ENCODE measurements around the gene NKAPL. TPM values are rescaled to one million over a fixed set of nuclear protein-coding genes. Genes with fewer than 3 reads are reported as not detected.

NKAPL gene
- total RNA-seq, 1 donor from 2014 or later, result 1.9 TPM

GRCh38 chr6:28245206-28245941 is 13.7 kb upstream of the NKAPL start:
- DNase-seq (ENCODE audit: low spot score), result no peak

GRCh38 chr6:28248916-28249315 is 10.2 kb upstream of the NKAPL start:
- no peak for DNase-seq (ENCODE audit: low spot score)

GRCh38 chr6:28250747-28251146 is 8.3 kb upstream of the NKAPL start:
- no peak for DNase-seq (ENCODE audit: low spot score)

DNA sequence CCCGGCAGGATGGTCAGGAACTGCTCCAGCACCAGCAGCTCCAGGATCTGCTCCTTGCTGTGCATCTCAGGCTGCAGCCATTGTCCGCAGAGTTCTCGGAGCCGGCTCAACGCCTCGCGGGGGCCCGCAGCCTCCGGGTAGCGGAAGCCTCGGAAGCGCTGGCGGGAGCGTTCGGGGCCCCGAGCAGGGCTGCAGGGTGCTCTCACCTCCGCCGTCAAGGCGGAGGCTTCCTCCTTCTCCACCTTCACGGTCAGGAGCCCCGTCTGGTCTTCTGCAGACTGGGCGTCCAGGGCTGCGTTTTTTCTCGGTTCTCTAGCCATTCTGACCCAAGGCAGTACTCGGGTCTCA is 7.5 kb upstream of the NKAPL start:
- no peak for DNase-seq (ENCODE audit: low spot score)

DNA sequence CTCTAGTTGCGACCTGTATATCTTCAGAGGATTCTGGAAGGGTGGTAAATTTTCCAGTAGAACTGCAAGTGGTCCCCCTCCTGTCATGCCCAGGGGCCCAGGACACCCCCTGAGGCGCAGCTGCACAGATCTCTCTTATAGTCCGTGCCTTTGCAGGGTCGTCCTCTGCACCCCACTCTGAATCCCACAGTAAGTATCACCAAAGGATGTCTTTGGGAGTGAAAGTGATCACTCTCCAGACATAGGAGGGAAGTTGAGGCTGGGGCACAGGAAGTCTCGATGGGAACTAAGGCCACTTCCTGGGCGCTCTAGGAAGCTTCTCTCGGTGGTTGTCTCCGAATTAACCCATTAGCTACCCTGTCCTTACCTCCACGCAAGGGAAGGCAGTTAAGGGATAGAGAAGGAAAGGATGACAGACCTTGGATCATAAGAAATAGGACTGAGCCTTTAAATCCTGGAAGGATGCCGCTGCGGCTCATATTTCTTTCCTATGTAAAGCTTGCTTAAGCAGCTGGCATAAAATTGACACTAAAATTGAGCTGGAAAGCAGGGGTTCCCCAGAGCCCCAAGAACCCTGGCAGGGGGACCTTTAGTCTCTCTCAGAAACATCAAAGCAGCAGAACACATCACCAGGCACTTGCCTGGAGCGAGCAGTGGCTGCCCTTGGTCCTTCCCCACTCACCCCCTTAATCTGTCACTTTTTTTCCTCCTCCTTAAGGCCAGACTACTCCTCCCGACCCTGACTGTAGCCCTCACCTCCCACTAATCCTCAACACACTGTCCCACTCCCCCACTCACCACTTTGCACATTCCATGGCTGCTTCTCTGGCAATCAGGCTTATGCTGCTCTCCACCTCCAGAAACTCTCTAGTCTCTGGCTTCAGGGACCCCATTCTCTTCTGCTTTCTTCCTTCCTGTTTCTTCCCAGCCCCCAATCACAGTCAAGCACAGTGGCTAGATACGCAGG is 6.8 kb upstream of the NKAPL start, which contains the start of gene ZKSCAN4:
Gene ZKSCAN4 (minus strand): TSS at position 261 of the 967 bp plus-strand sequence. CDS start 289 bp downstream, outside the sequence.
- peak; percentile 92 for DNase-seq (ENCODE audit: low spot score)

GRCh38 chr6:28254121-28254519 is 5.0 kb upstream of the NKAPL start:
- DNase-seq (ENCODE audit: low spot score), result no peak

- no peak for DNase-seq (ENCODE audit: low spot score)
Observed at GRCh38 chr6:28257042-28257441, 2.1 kb upstream of the NKAPL start.

GRCh38 chr6:28263922-28264321 is 4.8 kb downstream of the NKAPL start:
- peak; percentile 47 for DNase-seq (ENCODE audit: low spot score)

DNA sequence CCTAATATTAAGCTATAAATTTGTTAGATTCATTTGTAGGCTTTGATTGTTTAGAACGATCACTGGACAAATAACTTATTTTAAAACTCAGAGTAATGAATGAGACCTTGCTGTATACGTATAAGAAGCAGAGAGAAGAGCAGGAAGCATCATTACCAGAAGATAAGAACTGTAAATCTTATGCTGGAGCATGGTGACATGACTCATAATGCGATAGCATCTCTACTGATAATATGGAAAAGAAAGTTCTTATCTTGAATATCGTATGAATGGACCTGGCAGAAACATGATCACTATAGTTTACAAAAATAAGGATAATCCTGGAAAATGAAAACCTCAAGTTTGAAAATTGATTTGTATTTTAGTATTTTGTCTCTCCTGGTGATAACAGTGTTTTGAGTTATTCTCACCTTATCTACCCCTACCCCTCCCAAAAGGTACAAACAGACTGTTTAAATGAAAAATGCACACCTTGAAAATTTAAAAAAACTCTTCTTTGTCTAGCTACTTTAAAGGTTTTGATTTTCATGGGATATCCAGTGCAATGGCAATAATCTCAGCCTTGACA is 5.8 kb downstream of the NKAPL start:
- DNase-seq (ENCODE audit: low spot score), result no peak

DNA sequence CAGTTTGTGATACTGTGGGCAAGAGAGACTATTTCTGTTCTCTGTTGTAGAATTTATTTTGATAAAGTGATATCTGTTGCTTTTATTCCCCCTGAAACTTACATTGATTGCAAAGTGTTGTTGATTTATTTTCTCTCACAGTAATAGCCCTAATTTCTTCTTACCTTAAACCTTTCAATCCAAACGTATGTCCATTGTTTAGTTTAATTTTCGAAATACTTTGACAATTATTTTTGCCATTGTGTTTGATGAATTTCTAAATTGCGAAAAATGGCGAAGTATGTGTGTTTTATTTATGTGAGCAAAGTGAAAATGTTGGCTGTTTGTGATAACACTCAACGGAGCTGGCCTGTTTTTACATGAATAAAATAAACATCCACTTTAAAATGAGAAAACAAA is 7.5 kb downstream of the NKAPL start:
- DNase-seq (ENCODE audit: low spot score), result no peak

- peak; percentile 95 for DNase-seq (ENCODE audit: low spot score)
Observed at GRCh38 chr6:28266962-28267694, 8.0 kb downstream of the NKAPL start, which contains the start of gene ZSCAN26. TSS of gene ZSCAN26 (plus strand) at chr6:28267143. CDS start at chr6:28271920, 4,777 bp downstream.

- DNase-seq (ENCODE audit: low spot score), result no peak
Observed at GRCh38 chr6:28267695-28268059, 8.6 kb downstream of the NKAPL start.

DNA sequence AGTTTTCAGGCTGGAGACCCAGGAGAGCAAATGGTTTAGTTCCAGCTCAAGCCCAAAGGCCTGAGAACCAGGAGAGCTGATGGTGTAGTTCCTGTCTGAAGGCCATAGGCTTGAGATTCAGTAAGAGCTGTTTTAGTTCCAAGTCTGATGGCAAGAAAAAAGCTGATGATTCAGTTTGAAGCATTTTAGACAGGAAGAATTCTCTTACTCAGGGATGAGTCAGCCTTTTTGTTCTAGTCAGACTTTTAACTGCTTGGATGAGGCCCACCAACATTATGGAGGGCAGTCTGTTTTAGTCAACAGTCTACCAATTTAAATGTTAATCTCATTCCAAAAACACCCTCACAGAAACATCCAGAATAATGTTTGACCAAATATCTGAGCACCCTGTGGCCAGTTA is 10.4 kb downstream of the NKAPL start:
- DNase-seq (ENCODE audit: low spot score), result no peak

DNA sequence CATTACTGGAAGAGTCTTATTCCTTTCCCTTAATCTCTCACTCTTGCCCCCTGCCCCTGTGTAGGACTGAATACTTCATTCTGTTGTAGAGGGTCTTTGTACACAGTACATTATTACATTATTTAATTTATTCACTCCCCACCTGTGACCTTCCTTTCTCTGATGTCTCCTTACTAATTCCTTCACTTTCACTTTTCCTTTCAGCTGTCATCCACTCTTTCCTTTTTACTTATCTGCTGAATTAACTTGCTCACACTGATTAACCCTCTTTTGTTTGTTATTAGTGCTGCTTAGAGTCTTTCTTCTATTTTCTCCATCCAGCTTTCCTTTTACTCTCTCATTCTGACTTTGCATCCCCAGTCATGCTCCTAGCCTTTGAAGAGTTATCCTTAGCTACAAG is 15.8 kb downstream of the NKAPL start:
- DNase-seq (ENCODE audit: low spot score), result no peak

DNA sequence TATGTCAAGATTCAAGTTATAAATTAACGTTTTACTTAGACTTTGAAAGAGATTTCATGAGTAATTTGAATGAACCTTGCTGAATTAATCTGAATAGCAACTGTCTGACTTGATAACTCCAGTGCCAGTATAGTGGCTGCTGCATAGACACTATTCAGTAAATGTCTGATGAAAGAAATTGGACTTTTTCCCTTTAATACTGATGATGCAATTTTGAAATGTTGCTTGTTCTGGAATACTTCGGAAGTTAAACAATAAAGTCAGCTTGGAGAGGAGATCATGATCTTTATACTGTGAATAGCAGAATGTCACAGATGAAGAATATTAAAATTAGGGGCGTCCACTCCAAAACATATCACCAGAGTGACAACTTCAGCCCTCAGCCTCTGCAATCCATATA is 18.6 kb downstream of the NKAPL start:
- DNase-seq (ENCODE audit: low spot score), result no peak

GRCh38 chr6:28280595-28281287 is 21.6 kb downstream of the NKAPL start:
- no peak for DNase-seq (ENCODE audit: low spot score)

DNA sequence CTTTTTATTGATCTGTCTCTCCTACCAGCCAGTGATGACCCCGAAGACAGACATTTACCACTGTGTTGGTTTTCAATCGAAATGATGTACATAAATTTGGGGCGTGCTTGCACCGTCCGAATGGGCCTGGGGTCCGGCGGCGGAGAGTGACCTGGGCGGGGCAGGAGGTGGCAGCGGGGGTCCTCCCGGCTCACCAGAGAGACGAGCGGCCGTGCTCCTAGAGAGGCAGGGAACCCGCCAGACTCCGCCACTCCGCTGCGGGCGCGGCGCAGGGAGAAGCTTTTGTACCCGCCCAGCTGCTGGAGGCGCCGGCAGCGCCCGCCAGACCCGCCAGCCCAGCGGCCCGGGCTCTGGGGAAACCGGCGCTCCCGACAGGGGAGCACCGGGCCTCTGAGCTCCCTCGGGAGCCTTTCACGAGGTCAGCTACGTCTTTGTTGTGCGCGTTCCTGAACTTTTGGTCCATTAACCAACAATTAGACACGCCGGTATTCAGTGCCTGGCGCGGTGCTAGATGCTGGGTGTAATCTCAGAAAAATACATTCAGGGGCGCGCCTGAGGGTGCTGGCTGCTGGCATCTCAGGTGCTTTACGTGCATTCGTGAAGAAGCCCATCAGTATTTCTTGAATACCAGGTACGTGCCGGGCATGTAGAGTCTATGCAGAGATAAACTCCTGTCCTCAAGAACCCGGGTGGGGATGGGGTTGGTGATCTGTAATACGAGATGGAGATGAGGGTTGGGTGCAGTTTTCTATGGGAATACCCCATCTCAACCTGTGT is 22.4 kb downstream of the NKAPL start, which contains the start of gene PGBD1:
Gene PGBD1 (plus strand): TSS at position 285 of the 777 bp plus-strand sequence. CDS start 2,242 bp downstream, outside the sequence.
- peak; percentile 72 for DNase-seq (ENCODE audit: low spot score)

GRCh38 chr6:28282926-28283325 is 23.8 kb downstream of the NKAPL start:
- no peak for DNase-seq (ENCODE audit: low spot score)

GRCh38 chr6:28291573-28291972 is 32.5 kb downstream of the NKAPL start:
- DNase-seq (ENCODE audit: low spot score), result no peak

- no peak for DNase-seq (ENCODE audit: low spot score)
Observed at GRCh38 chr6:28295326-28295725, 36.2 kb downstream of the NKAPL start.

Data from umbilical cord (tissue), 2 donors.